HepG2 (cell line): ENCODE results near the gene THRA. TPM values are rescaled to one million over a fixed set of nuclear protein-coding genes. Genes with fewer than 3 reads are reported as not detected.

Experiments used
- PRDM10 ChIP-seq: sonication (generic); formaldehyde crosslinking; IDR thresholded peaks from 2 replicates; pipeline ENCODE4 v1.4.0; 2020; ENCODE audit warnings: low read depth, missing genetic modification reagents
- RXRA ChIP-seq: sonication (generic); formaldehyde crosslinking; IDR thresholded peaks from 2 replicates; pipeline ENCODE4 v1.5.1; 2020; ENCODE audit warnings: missing genetic modification reagents
- ZNF12 ChIP-seq: sonication (generic); formaldehyde crosslinking; IDR thresholded peaks from 2 replicates; pipeline ENCODE4 v1.5.0; 2020; ENCODE audit warnings: missing genetic modification reagents
- ZNF652 ChIP-seq: IDR thresholded peaks from 2 replicates; pipeline ENCODE4 v1.6.1; 2016; ENCODE audit warnings: low read depth, borderline replicate concordance
- ZNF709 ChIP-seq: sonication (generic); formaldehyde crosslinking; IDR thresholded peaks from 2 replicates; pipeline ENCODE4 v1.5.0; 2020; ENCODE audit warnings: mild to moderate bottlenecking, missing genetic modification reagents
- ZNF775 ChIP-seq: sonication (generic); formaldehyde crosslinking; IDR thresholded peaks from 2 replicates; pipeline ENCODE4 v1.4.0; 2020; ENCODE audit warnings: missing genetic modification reagents, mild to moderate bottlenecking, moderate library complexity, borderline replicate concordance
- polyA plus RNA-seq, 8 experiments: library from polyadenylated mRNA; depleted of rRNA in 3 of 8; stranded (reverse) in 7 of 8; unstranded in 1 of 8; fragments of >200 nt; fragmentation: Illumina TruSeq in 4 of 8; extraction: Trizol in 4 of 8; gene quantifications; 2 replicates each; pipeline versions ENCODE4 v1.2.1 to v1.2.3, GENCODE V29; 2011 to 2016; ENCODE audit warnings: low read depth in 4 of 8, missing spikeins in 1 of 8, mixed read lengths in 1 of 8; ENCODE audit not compliant: insufficient read depth in 1 of 8
- total RNA-seq, 5 experiments: library from RNA; depleted of rRNA; stranded (reverse); fragments of >200 nt; fragmentation: Illumina TruSeq; extraction: Trizol; gene quantifications; 2 replicates each; pipeline ENCODE4 v1.2.3, GENCODE V29; 2016; ENCODE audit warnings: low read depth in 1 of 5
- TF ChIP-seq, protein P1 (sequence below): sonication (generic); formaldehyde crosslinking; IDR thresholded peaks from one replicate; pipeline ENCODE4 v1.5.1; 2020; ENCODE audit warnings: mild to moderate bottlenecking, missing genetic modification reagents; ENCODE audit errors: not compliant biosample characterization
- TF ChIP-seq, protein P2 (sequence below), 2 experiments: fragments of 450-650 bp in 1 of 2; sonication (generic) in 1 of 2; formaldehyde crosslinking; IDR thresholded peaks; 2 replicates each; pipeline versions ENCODE4 v1.5.0 to v1.8.0; 2020 to 2022; ENCODE audit warnings: mild to moderate bottlenecking in 1 of 2, missing genetic modification reagents in 1 of 2
- TF ChIP-seq, protein P3 (sequence below): sonication (generic); formaldehyde crosslinking; IDR thresholded peaks from 2 replicates; pipeline ENCODE4 v1.4.0; 2020; ENCODE audit warnings: missing genetic modification reagents, mild to moderate bottlenecking, borderline replicate concordance

Gene THRA
- total and polyA plus RNA-seq, 2 of the 13 experiments (the other 11 are each of a cell fraction or from before 2014, with no cell fraction given) = 8.0 to 9.9 TPM

- TF ChIP-seq, protein P1, sequence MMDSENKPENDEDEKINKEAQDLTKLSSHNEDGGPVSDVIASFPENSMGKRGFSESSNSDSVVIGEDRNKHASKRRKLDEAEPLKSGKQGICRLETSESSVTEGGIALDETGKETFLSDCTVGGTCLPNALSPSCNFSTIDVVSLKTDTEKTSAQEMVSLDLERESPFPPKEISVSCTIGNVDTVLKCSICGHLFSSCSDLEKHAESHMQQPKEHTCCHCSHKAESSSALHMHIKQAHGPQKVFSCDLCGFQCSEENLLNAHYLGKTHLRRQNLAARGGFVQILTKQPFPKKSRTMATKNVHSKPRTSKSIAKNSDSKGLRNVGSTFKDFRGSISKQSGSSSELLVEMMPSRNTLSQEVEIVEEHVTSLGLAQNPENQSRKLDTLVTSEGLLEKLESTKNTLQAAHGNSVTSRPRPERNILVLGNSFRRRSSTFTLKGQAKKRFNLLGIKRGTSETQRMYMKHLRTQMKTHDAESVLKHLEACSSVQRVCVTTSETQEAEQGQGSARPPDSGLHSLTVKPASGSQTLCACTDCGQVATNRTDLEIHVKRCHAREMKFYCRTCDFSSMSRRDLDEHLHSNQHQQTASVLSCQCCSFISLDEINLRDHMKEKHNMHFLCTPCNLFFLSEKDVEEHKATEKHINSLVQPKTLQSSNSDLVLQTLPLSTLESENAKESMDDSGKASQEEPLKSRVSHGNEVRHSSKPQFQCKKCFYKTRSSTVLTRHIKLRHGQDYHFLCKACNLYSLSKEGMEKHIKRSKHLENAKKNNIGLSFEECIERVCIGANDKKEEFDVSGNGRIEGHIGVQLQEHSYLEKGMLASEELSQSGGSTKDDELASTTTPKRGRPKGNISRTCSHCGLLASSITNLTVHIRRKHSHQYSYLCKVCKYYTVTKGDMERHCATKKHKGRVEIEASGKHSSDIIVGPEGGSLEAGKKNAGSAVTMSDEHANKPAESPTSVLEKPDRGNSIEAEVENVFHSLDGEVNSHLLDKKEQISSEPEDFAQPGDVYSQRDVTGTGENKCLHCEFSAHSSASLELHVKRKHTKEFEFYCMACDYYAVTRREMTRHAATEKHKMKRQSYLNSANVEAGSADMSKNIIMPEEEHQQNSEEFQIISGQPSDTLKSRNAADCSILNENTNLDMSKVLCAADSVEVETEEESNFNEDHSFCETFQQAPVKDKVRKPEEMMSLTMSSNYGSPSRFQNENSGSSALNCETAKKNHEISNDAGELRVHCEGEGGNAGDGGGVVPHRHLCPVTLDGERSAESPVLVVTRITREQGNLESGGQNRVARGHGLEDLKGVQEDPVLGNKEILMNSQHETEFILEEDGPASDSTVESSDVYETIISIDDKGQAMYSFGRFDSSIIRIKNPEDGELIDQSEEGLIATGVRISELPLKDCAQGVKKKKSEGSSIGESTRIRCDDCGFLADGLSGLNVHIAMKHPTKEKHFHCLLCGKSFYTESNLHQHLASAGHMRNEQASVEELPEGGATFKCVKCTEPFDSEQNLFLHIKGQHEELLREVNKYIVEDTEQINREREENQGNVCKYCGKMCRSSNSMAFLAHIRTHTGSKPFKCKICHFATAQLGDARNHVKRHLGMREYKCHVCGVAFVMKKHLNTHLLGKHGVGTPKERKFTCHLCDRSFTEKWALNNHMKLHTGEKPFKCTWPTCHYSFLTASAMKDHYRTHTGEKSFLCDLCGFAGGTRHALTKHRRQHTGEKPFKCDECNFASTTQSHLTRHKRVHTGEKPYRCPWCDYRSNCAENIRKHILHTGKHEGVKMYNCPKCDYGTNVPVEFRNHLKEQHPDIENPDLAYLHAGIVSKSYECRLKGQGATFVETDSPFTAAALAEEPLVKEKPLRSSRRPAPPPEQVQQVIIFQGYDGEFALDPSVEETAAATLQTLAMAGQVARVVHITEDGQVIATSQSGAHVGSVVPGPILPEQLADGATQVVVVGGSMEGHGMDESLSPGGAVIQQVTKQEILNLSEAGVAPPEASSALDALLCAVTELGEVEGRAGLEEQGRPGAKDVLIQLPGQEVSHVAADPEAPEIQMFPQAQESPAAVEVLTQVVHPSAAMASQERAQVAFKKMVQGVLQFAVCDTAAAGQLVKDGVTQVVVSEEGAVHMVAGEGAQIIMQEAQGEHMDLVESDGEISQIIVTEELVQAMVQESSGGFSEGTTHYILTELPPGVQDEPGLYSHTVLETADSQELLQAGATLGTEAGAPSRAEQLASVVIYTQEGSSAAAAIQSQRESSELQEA (CRISPR knock-in tag) = no peak
- TF ChIP-seq ZNF775 (CRISPR knock-in tag) = no peak
- TF ChIP-seq ZNF652 (CRISPR knock-in tag) = no peak
- TF ChIP-seq RXRA (CRISPR knock-in tag) = peak; percentile 40; the same call in 1 of the 2 replicates
- TF ChIP-seq, protein P2, sequence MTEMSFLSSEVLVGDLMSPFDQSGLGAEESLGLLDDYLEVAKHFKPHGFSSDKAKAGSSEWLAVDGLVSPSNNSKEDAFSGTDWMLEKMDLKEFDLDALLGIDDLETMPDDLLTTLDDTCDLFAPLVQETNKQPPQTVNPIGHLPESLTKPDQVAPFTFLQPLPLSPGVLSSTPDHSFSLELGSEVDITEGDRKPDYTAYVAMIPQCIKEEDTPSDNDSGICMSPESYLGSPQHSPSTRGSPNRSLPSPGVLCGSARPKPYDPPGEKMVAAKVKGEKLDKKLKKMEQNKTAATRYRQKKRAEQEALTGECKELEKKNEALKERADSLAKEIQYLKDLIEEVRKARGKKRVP (CRISPR knock-in tag; IDR thresholded peaks at IDR 0.05) = no peak
- no peak for TF ChIP-seq PRDM10 (CRISPR knock-in tag)
- TF ChIP-seq ZNF12 (CRISPR knock-in tag) = no peak
- no peak for TF ChIP-seq ZNF709 (CRISPR knock-in tag)
- TF ChIP-seq, protein P3, sequence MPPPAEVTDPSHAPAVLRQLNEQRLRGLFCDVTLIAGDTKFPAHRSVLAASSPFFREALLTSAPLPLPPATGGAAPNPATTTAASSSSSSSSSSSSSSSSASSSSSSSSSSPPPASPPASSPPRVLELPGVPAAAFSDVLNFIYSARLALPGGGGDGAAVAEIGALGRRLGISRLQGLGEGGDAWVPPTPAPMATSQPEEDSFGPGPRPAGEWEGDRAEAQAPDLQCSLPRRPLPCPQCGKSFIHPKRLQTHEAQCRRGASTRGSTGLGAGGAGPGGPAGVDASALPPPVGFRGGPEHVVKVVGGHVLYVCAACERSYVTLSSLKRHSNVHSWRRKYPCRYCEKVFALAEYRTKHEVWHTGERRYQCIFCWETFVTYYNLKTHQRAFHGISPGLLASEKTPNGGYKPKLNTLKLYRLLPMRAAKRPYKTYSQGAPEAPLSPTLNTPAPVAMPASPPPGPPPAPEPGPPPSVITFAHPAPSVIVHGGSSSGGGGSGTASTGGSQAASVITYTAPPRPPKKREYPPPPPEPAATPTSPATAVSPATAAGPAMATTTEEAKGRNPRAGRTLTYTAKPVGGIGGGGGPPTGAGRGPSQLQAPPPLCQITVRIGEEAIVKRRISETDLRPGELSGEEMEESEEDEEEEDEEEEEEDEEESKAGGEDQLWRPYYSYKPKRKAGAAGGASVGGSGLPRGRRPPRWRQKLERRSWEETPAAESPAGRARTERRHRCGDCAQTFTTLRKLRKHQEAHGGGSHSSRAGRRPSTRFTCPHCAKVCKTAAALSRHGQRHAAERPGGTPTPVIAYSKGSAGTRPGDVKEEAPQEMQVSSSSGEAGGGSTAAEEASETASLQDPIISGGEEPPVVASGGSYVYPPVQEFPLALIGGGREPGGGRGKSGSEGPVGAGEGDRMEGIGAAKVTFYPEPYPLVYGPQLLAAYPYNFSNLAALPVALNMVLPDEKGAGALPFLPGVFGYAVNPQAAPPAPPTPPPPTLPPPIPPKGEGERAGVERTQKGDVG (CRISPR knock-in tag) = no peak; the same call in 1 of the 2 replicates
These were observed 35.8 kb upstream of the THRA start (continued) for GRCh38 chr17:40026816-40027613.
